GM12875 (cell line): ENCODE measurements around the gene COLEC11.
"Not testable (repeated sequence)": the region's sequence is repeated elsewhere in the genome, so short reads cannot be mapped to it uniquely, and the experiment has no call there.

Experiments
- H3K4me3 ChIP-seq: one replicate; pipeline ENCODE4 v1.5.1; 2011; ENCODE audit warnings: low read depth, low read length, control low read depth
- CTCF ChIP-seq: IDR thresholded peaks from 2 replicates; pipeline ENCODE4 v1.5.1; 2011; ENCODE audit warnings: low read depth, mild to moderate bottlenecking, control low read depth, inconsistent platforms, low read length, moderate library complexity, borderline replicate concordance; ENCODE audit not compliant: insufficient read depth

COLEC11 gene

GRCh38 chr2:3635171-3635974 is 40.5 kb downstream of the COLEC11 start:
- H3K4me3 ChIP-seq = no peak overlapping the region
- TF ChIP-seq CTCF = no peak

GRCh38 chr2:3635975-3636327 is 41.0 kb downstream of the COLEC11 start:
- not testable (repeated sequence) for H3K4me3 ChIP-seq

- no peak overlapping the region for H3K4me3 ChIP-seq
- TF ChIP-seq CTCF = no peak
Measured at GRCh38 chr2:3636586-3637310, 41.8 kb downstream of the COLEC11 start.

- no peak for TF ChIP-seq CTCF
- H3K4me3 ChIP-seq = no peak overlapping the region
Measured at GRCh38 chr2:3637311-3637675, 42.4 kb downstream of the COLEC11 start.

GRCh38 chr2:3637692-3638455 is 43.0 kb downstream of the COLEC11 start:
- H3K4me3 ChIP-seq = no peak overlapping the region
- TF ChIP-seq CTCF = no peak

GRCh38 chr2:3638456-3638810 is 43.5 kb downstream of the COLEC11 start:
- no peak overlapping the region for H3K4me3 ChIP-seq
- TF ChIP-seq CTCF = no peak

- TF ChIP-seq CTCF = no peak
- no peak overlapping the region for H3K4me3 ChIP-seq
Measured at GRCh38 chr2:3639015-3639630, 44.2 kb downstream of the COLEC11 start.
